ENCODE data around the gene RWDD2A.
"Not testable (repeated sequence)": the region's sequence is repeated elsewhere in the genome, so short reads cannot be mapped to it uniquely, and the experiment has no call there.

RWDD2A gene

DNA sequence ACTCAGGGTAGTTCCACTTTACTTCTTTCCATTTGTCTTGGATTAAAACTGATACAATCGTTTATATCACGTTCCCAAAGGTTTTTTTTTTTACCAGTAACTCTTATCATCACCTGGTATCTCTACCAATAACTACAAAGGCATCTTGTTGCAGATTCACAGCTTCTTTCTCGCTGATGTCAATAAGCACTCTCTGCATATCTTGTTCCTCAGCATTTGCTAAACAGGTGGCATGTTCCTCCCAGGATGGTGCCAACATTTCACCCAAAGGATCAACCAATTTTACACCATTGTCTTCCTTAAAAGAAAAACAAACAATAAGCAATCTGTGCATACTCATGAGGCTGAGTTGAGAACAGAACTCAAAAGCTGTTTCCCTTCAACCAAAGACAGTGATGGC, 4.7 kb upstream of the RWDD2A start:
- no peaks in the 10 kb centered on the region for H3K4me1 Mint-ChIP-seq
- no peak overlapping the region for H3K4me3 Mint-ChIP-seq
- no peaks in the 10 kb centered on the region for H3K9me3 Mint-ChIP-seq
- H3K27ac Mint-ChIP-seq, result no peak overlapping the region
- H3K27me3 Mint-ChIP-seq, result no peaks in the 10 kb centered on the region
- ATAC-seq, result no peak
- peaks cover 30% of the 10 kb centered on the region for H3K36me3 Mint-ChIP-seq

DNA sequence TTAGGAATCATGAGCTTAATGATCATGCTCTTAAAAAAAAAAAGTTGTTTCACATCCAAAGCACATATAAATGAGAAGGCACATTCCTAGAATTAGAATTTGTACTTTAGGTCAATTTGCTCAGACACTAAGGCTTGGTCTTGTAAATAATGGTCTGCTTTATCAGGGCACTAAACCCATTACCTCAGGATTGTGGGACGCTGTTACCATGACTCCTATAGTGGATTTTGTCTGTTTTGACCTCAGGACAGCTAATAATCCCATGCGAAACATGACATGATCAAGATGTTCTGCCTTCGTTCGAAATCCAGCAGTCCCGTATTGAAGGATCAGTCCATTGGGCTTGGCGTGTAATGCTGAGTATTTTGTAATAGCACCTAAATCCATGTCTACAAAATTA, 2.5 kb upstream of the RWDD2A start:
- Mint-ChIP-seq H3K4me1 (peaks cover 9% of the 10 kb centered on the region), H3K27me3 (no peaks in the 10 kb centered on the region), H3K4me3 (no peak overlapping the region), H3K27ac (no peak overlapping the region), H3K36me3 (peaks cover 13% of the 10 kb centered on the region), H3K9me3 (no peaks in the 10 kb centered on the region)
- ATAC-seq, result no peak

DNA sequence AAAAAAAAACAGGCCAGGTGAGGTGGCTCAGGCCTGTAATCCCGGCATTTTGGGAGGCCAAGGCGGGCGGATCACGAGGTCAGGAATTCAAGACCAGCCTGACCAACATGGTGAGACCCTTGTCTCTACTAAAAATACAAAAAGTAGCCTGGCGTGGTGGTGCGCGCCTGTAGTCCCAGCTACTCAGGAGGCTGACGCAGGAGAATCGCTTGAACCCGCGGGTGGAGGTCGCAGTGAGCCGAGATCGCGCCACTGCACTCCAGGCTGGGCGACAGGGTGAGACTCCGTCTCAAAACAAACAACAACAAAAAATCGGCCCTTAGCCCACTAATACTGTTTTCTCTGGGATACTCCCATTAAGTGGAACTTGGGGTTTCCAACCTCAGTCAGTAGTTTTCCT, 1.2 kb upstream of the RWDD2A start:
- H3K4me3 Mint-ChIP-seq, result peak overlapping the region; percentile 88
- not testable (repeated sequence) for H3K36me3 Mint-ChIP-seq, H3K4me1 Mint-ChIP-seq, H3K9me3 Mint-ChIP-seq, ATAC-seq, H3K27ac Mint-ChIP-seq, H3K27me3 Mint-ChIP-seq

DNA sequence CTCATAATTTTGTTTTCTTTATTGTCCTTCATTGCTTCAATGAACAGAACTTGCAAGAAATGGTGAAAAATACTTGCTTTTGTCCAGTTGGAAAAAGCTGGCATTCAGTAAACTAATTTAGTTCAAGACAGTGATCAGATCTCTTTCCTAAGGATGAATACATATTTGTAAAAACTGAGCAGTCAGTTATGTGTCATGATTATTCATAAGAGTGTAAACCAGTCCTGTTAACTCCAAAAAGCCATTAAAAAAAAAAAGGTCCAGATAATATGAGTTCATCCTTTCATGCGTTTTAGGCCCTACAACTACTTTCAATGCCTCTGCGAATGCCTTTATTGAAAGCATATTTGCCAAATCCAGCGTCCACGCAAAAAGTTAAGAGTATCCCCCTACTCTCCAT, 701 bp upstream of the RWDD2A start:
- Mint-ChIP-seq H3K4me3 (peak overlapping the region; percentile 88), H3K9me3 (no peaks in the 10 kb centered on the region), H3K36me3 (peaks cover 6% of the 10 kb centered on the region), H3K27ac (peak overlapping the region; percentile 82), H3K27me3 (no peaks in the 10 kb centered on the region), H3K4me1 (peaks cover 9% of the 10 kb centered on the region)
- ATAC-seq, result no peak

DNA sequence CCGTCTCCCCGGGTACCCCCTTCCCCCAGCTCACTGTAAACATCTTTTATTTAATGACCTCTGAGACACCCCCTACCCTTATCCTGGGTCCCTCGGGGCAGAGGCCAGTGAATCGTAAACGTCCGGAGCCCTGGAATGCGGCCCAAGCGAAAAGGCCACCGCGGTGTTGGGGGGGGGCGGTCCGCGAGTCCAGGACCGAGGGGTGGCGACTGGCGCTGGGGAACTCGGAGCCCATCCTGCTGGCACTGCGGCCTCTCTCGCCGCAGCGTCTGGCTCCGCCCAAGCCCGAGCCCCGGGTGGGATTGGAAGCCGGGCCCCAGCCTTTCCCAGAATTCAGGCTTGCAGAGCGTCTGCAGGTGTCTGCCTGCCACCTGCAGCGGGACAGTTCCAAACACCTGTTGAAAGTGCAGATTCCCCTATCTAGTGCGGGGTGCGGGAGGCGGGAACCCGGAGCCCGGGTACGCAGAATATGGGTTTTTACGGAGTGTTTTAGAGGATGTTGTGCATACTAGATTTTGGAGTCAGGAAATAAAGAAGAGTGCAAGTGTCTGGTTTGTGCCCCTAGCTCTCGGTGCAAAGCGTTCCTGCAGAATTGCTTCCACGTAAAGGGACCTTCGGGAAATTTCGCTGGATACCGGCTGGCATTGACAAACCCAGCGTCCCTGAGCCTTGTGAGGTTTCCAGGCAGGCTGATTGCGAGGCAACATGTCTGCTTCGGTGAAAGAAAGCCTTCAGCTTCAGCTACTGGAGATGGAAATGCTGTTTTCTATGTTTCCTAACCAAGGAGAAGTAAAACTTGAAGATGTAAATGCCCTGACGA, 800 bp downstream of the RWDD2A start:
- H3K4me1 Mint-ChIP-seq, result peaks cover 11% of the 10 kb centered on the region
- H3K27me3 Mint-ChIP-seq, result no peaks in the 10 kb centered on the region
- H3K36me3 Mint-ChIP-seq, result peaks cover 6% of the 10 kb centered on the region
- ATAC-seq, result peak; percentile 38
- peak overlapping the region; percentile 82 for H3K27ac Mint-ChIP-seq
- peak overlapping the region; percentile 88 for H3K4me3 Mint-ChIP-seq
- no peaks in the 10 kb centered on the region for H3K9me3 Mint-ChIP-seq

DNA sequence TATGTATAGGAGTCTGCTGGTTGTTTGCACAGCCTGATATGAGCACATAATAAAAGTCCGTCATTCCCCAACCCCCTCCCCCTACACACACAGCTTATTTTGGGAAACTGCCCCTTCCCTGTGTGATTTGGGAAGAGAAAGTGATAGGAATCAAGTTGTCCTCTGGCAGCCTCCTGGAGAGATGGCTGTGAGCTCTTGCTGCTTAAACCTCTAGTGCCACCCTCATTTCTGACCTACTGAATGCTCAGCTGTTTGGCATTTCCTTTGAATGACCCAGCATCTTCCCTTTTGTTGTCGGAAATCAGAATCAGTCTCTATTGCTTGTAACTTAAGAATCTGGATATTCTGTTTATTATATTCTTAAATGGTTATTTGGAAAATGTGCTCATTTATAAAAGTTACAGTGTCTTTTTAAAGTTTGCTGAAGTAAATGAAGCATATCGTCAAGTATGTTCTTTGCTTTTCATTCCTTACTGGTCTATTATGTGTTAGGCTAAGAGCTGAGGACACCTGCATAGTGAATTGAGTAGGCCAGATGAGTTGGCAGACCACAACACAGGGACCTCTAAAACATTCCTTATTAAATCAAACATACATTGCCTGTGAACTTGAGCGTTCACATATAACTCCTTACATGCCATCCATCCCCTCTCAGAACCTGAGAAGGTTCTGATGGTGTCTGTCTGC, 5.5 kb downstream of the RWDD2A start:
- peaks cover 20% of the 10 kb centered on the region for H3K4me1 Mint-ChIP-seq
- ATAC-seq, result no peak
- H3K27me3 Mint-ChIP-seq, result no peaks in the 10 kb centered on the region
- no peaks in the 10 kb centered on the region for H3K9me3 Mint-ChIP-seq
- H3K36me3 Mint-ChIP-seq, result no peaks in the 10 kb centered on the region
- no peak overlapping the region for H3K4me3 Mint-ChIP-seq
- H3K27ac Mint-ChIP-seq, result no peak overlapping the region

DNA sequence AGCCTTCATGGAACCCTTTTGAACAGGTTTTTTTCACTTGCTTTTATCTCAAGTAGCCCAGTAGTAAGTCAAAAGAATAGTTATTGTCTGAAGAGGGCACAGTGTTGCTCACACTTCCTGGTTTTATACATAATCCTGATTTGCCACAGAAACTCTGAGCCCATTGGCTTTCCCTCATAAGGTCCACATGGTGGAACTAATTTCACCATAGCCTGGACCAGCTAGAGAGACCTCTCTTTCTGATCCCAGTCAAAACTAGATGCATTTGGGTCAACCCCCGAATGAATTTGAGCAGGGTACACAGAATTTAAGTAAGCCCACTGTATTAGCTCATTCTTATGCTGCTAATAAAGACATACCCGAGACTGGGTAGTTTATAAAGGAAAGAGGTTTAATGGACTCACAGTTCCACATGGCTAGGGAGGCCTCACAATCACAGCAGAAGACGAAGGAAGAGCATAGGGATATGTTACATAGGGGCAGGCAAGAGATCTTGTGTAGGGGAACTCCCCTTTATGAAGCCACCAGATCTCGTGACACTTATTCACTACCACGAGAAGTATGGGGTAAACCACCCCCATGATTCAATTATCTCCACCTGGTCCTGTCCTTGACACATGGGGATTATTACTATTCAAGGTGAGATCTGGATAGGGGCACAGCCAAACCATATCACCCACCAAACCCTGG, 6.2 kb downstream of the RWDD2A start:
- Mint-ChIP-seq H3K27ac (no peak overlapping the region), H3K4me1 (peaks cover 13% of the 10 kb centered on the region), H3K9me3 (no peaks in the 10 kb centered on the region), H3K36me3 (no peaks in the 10 kb centered on the region), H3K4me3 (no peak overlapping the region), H3K27me3 (no peaks in the 10 kb centered on the region)
- ATAC-seq, result peak; percentile 43

DNA sequence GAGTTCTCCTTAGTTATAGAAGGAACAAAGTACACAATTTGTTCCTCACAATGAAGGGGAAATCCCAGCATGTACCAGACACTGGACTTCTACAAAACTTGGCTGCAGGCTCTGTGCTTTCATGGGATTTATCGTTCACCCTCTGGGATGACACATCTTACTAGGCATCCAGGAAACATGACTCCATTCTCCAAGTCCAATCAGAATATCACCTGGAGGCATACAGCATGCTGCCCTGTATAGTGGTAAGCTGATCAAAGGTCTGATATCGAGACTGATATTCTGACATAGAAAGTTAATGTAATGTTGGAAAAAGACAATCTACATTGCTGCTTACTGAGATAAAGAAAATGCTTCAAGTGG, 6.7 kb downstream of the RWDD2A start:
- ATAC-seq, result no peak
- H3K27ac Mint-ChIP-seq, result no peak overlapping the region
- no peaks in the 10 kb centered on the region for H3K9me3 Mint-ChIP-seq
- H3K27me3 Mint-ChIP-seq, result no peaks in the 10 kb centered on the region
- H3K4me3 Mint-ChIP-seq, result no peak overlapping the region
- H3K36me3 Mint-ChIP-seq, result no peaks in the 10 kb centered on the region
- peaks cover 11% of the 10 kb centered on the region for H3K4me1 Mint-ChIP-seq

DNA sequence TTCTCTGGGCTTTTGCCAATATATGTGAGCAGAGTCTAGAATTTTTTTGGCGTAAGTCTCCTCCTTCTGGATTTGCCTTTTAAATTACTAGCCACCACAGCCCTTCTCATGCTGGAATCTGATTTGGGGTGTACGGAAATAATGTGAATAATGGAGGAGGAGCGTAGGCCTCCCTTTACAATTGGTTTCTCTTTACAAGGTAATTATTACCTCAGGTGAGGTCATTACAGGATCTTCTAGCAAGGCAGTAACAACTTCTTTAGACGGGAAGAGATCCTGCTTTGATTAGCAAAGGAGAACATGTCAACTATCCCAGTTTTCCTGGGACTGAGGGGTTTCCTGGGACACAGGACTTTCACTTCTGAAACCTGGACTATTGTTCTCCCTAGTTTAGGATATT, 8.9 kb downstream of the RWDD2A start:
- Mint-ChIP-seq H3K4me3 (no peak overlapping the region), H3K36me3 (no peaks in the 10 kb centered on the region), H3K4me1 (peaks cover 11% of the 10 kb centered on the region), H3K9me3 (no peaks in the 10 kb centered on the region), H3K27me3 (peaks cover 11% of the 10 kb centered on the region), H3K27ac (no peak overlapping the region)
- no peak for ATAC-seq

DNA sequence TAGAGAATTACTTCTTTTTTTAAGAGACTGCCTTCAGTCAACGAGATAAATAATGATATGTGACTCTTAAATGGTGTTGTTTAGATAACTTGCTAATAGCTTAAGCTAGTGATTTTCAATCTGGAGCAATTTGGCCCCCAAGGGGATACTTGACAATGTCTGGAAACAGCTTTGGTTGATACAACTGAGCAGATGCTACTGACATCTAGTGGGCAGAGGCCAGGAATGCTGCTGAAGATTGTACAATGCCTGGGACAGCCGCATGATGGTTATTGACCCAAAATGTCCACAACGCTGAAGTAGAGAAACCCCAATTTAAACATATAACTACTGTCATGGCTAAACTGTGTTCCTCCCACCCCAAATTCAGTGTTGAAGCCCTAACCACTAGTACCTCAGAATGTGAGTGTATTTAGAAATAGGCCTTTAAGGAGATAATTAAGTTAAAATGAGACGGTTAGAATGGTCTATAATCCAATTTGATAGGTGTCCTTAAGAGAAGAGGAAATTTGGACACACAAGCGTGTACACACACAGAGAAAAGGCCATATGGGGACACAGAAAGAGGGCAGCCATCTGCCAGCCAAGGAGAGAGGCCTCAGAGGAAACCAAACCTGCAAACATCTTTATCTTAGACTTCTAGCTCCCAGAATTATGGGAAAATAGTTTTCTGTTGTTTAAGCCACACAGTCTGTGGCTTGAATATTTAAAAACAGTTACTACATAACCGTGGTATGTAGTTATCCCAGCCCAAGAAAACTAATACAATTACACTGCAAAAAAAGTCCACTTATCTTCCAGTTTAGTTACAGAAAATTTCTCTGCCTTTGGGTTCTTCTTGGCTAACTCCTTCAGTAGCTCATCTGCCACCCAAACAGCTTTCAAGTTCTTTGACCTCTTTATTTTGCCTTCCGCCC, 22.2 kb downstream of the RWDD2A start:
- H3K4me3 Mint-ChIP-seq, result no peak overlapping the region
- H3K36me3 Mint-ChIP-seq, result no peaks in the 10 kb centered on the region
- H3K4me1 Mint-ChIP-seq, result no peaks in the 10 kb centered on the region
- H3K9me3 Mint-ChIP-seq, result no peaks in the 10 kb centered on the region
- no peaks in the 10 kb centered on the region for H3K27me3 Mint-ChIP-seq
- ATAC-seq, result peak; percentile 85
- H3K27ac Mint-ChIP-seq, result no peak overlapping the region

DNA sequence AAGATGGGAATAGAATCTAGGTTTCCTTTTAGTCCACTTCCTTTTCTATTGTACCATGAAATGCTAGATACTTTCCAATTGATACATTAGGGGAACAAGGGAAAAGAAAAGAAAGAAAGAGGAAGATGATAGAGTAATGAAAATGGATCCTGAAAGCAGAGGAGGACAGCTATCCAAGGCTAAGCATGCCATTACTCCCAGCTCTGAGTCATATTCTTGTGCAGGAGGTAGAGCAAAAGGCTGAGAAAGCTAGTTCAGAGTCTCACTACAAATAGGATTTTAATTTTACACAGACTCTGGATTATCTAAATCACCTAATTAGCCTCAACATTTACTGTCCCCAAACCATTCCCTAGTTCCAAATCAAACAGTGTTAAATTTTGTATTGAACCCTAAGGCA, 23.6 kb downstream of the RWDD2A start:
- no peaks in the 10 kb centered on the region for H3K36me3 Mint-ChIP-seq
- no peaks in the 10 kb centered on the region for H3K9me3 Mint-ChIP-seq
- H3K27me3 Mint-ChIP-seq, result no peaks in the 10 kb centered on the region
- no peaks in the 10 kb centered on the region for H3K4me1 Mint-ChIP-seq
- no peak overlapping the region for H3K4me3 Mint-ChIP-seq
- no peak overlapping the region for H3K27ac Mint-ChIP-seq
- no peak for ATAC-seq

DNA sequence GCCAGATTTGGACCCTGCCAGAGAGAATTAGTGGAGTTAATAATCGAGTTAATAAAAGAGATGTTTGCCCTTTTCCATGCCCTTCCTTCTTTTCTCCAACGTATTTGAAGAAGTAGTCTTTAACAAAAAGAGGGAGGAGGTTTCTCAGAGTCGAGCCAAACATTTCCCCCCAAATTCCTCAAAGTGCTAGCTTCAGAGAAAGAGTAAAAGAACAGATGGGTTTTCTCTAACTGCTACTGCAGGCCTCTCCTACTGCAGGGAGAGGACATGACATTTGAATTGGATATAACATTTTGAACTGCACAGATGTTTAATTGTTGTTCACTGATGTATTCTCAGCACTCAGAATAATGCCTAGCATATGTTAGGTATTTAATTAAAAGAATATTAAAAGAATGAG, 25.5 kb downstream of the RWDD2A start:
- no peaks in the 10 kb centered on the region for H3K27me3 Mint-ChIP-seq
- ATAC-seq, result no peak
- no peaks in the 10 kb centered on the region for H3K9me3 Mint-ChIP-seq
- H3K4me1 Mint-ChIP-seq, result no peaks in the 10 kb centered on the region
- H3K36me3 Mint-ChIP-seq, result no peaks in the 10 kb centered on the region
- H3K4me3 Mint-ChIP-seq, result no peak overlapping the region
- no peak overlapping the region for H3K27ac Mint-ChIP-seq

DNA sequence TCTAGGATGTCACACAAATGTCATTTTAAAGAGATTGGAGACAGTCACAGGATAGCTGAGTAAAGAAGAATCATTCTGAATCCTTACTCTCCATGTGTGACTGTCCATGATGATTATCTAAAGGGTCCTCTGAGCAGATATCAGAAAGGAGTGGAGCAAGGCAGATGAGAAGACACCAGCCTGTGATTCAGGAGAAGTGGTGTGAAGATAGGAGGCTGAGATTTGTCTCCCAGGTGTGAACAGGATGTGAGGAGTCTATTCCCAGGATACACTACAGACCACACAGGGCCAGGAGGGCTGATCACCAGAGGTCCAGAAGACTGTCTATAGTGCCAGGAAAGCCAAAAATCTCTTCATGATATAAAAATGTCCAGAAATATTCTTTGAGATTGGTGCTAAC, 27.0 kb downstream of the RWDD2A start:
- no peaks in the 10 kb centered on the region for H3K9me3 Mint-ChIP-seq
- no peaks in the 10 kb centered on the region for H3K27me3 Mint-ChIP-seq
- no peak for ATAC-seq
- no peak overlapping the region for H3K4me3 Mint-ChIP-seq
- no peak overlapping the region for H3K27ac Mint-ChIP-seq
- H3K36me3 Mint-ChIP-seq, result no peaks in the 10 kb centered on the region
- no peaks in the 10 kb centered on the region for H3K4me1 Mint-ChIP-seq

DNA sequence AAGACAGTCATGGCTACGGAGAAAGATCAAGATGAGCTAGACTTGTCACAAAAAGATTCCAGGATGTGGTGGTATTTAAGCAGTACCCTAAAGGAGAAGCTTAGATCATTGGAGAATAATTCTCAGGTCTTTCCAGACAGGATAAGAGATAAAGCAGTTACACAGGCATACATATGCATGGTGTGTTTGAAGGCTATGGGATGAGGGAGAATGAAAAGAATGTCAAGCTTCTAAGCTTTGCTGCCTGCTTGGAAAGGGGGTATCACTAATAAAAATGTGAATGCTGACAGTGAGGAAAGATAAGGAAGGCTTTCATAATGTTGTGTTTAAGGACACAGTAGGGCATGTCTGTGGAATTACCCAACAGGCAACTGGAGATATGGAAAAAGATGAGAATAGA, 28.1 kb downstream of the RWDD2A start:
- Mint-ChIP-seq H3K27me3 (no peaks in the 10 kb centered on the region), H3K4me1 (no peaks in the 10 kb centered on the region), H3K36me3 (no peaks in the 10 kb centered on the region)

DNA sequence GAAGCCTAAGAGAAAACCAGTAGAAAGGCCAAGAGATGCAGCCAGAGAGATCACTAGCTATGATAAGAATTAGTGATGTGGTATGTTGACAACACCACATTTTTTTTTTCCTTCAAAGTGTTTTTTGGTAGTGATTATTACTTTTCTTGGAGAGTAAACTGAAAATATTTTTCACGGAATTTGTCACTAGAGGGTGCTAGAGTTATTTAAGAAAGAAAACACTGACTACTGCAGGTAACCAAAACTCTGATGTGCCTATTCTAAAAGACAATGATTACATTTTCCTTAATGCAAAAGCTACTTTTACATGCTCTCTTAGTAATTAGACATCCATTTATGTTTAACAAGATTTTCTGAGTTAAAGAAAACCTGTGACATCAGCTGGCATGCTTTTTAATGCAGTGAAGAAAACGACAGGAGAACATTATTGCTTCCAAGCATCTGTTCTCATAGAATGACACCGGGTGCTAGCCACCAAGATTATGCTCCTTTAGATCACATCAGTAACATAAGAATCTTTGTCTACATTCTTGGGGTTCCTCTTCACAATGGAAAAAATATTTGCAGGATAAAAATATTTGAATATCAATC, 28.8 kb downstream of the RWDD2A start:
- H3K27ac Mint-ChIP-seq, result peak overlapping the region; percentile 32
- no peak overlapping the region for H3K4me3 Mint-ChIP-seq
- no peak for ATAC-seq
- H3K4me1 Mint-ChIP-seq, result no peaks in the 10 kb centered on the region
- H3K27me3 Mint-ChIP-seq, result no peaks in the 10 kb centered on the region
- no peaks in the 10 kb centered on the region for H3K36me3 Mint-ChIP-seq
- no peaks in the 10 kb centered on the region for H3K9me3 Mint-ChIP-seq

More for the DNA sequence above, 28.1 kb downstream of the RWDD2A start:
- ATAC-seq, result no peak
- no peaks in the 10 kb centered on the region for H3K9me3 Mint-ChIP-seq
- no peak overlapping the region for H3K4me3 Mint-ChIP-seq
- H3K27ac Mint-ChIP-seq, result peak overlapping the region; percentile 32
